Esophagus squamous epithelium (tissue), 4 donors: ENCODE results near the gene KRT8.

Experiments
- CTCF ChIP-seq, 6 experiments: fragments of 450-650 bp in 4 of 6; fragments of 200-600 bp in 2 of 6; sonication (generic) in 2 of 6; IDR thresholded peaks; one replicate each; pipeline ENCODE4 v1.5.1; 2016 to 2019; ENCODE audit warnings: antibody characterized with exemption in 6 of 6, mild to moderate bottlenecking in 4 of 6, moderate library complexity in 4 of 6
- POLR2A ChIP-seq, 4 donors: fragments of 450-650 bp; IDR thresholded peaks; one replicate each; pipeline ENCODE4 v1.6.1; 2017; ENCODE audit warnings: antibody characterized with exemption in 4 of 4, mild to moderate bottlenecking in 4 of 4, moderate library complexity in 3 of 4

DNA sequence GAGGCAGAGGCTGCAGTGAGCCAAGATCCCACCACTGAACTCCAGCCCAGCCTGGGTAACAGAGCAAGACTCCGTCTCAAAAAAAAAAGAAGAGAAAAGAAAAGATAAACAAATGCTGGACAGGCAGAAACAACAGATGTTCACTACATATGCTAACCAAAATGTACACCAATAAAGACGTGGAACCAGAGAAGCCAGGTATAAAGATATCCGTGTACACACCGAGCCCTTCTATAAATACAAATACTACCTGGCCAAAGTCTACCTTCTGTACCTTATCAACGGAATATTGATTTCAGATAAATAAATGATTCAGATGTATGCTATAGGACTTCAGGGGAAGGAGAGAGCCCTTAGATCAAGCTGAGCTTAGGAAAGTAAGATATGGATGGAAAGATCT is 10.8 kb upstream of the KRT8 start:
- no peak for TF ChIP-seq POLR2A (IDR thresholded peaks at IDR 0.05)
- no peak for TF ChIP-seq CTCF (IDR thresholded peaks at IDR 0.05)
